ENCODE data around the gene PLPPR4.
A peak's percentile ranks its signal among the peaks of the same experiment; 100 is the strongest.
"Not testable (repeated sequence)": the region's sequence is repeated elsewhere in the genome, so short reads cannot be mapped to it uniquely, and the experiment has no call there.

The PLPPR4 gene, protein sequence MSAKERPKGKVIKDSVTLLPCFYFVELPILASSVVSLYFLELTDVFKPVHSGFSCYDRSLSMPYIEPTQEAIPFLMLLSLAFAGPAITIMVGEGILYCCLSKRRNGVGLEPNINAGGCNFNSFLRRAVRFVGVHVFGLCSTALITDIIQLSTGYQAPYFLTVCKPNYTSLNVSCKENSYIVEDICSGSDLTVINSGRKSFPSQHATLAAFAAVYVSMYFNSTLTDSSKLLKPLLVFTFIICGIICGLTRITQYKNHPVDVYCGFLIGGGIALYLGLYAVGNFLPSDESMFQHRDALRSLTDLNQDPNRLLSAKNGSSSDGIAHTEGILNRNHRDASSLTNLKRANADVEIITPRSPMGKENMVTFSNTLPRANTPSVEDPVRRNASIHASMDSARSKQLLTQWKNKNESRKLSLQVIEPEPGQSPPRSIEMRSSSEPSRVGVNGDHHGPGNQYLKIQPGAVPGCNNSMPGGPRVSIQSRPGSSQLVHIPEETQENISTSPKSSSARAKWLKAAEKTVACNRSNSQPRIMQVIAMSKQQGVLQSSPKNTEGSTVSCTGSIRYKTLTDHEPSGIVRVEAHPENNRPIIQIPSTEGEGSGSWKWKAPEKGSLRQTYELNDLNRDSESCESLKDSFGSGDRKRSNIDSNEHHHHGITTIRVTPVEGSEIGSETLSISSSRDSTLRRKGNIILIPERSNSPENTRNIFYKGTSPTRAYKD

DNA sequence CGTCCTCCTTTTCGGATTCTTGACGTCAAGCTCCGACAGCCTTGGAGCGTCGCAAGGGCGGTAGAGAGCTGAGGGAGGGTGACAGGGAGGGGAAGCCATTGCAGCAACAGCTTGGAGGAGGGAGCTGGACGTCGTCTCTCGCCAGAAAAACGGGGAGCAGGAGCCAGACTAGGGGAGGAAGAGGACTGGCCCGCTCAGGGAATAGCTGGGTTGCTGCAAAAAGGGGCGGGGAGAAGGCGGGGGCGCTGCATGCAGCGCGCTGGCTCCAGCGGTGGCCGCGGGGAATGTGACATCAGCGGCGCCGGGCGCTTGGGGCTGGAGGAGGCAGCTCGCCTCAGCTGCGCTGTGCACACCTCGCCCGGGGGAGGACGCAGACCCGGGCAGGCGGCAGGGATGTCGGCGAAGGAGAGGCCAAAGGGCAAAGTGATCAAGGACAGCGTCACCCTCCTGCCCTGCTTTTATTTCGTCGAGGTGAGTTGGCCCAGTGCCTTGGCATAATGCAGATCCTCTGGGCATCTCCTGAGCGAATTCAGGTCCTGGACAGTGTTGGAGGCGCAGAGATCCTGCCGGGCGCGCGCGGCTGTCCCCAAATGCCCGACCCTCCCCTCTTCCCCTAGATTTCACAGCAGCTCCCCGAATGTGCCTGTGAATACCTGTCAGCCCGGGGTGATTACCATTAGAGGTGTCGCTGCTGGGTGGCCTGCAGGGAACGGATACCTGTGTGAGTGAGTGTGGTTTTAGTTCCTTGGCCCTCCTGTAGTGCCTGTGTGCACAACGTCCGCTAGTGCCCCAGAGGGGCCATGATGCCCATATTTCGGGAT, at the start of gene PLPPR4:
Gene PLPPR4 (plus strand): TSS at position 292 of the 821 bp plus-strand sequence. CDS start 102 bp downstream, at position 394.
- DNase-seq (ENCODE audit: low spot score) = peak; percentile 81

DNA sequence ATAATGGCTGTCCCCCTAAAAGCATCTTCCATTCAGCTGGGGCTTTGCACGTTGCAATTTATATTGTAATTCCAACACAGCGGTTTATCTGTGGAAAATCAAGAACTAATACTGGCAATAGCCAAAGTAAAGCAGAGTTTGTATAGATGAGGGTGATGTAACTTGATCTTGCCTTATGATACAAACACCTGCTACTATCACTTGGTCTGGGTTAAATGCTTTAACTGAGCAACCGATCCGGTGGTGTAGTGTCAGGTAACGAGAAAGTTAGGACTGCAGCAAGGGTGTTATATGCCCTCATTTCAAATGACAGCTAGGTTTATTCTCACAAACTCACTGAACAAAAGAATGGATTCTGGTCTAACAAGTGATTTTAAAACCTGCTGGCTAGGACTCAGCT, 47.3 kb upstream of the PLPPR4 start:
- no peak for DNase-seq (ENCODE audit: low spot score)

DNA sequence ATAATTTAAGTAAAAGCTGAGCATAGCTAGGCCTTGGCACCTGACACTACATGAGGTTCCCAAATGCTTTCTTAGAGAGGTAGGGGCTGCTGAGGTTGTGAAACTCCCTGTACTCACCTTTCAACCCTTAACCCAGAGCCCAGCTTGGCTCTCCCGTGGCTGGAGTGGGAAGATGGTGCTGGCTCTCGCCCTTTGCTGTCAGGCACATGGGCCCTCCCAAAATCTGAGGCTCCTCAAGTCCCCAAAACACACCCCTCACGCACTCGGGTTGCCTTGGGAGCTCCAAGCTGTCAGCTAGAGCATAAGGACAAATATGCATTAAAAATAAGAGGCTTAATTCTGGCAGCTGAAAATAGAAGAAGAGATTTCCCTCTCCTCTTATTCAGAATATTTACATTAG, 46.7 kb upstream of the PLPPR4 start:
- DNase-seq (ENCODE audit: low spot score) = no peak

DNA sequence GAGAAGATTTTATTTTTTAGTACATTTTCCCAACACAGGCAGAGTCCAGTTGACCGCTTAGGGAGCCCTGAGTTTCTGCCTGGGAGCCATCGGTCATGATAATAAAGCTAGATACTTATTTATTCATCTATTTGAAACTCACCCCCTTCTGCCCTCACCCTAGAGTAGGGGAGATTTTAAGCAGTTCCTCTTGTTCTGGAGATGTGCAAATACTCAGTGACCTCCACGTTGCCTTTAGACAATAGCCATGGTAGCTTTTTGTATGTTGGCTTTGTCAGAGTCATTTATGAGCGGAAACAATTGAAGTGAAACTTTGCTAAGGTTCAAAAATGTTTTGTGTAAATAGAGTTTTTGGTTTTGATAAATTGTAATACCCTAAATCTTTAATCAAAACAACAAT, 45.7 kb upstream of the PLPPR4 start:
- no peak for DNase-seq (ENCODE audit: low spot score)

DNA sequence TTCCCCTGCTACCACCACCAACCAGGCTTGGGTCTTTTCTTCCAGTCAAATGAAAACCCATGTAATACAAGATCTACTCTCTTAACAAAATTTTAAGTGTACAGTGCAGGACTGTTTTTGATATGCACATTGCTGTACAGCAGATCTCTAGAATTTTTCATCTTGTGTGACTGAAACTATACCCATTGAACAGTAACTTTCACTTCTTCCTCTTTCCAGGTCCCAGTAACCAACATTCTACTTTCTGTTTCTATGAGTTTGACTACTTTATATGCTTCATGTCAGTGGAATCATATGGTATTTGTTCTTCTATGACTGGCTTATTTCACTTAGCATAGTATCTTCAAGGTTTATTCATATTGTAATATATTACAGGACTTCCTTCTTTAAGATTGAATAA, 45.3 kb upstream of the PLPPR4 start:
- DNase-seq (ENCODE audit: low spot score) = no peak

DNA sequence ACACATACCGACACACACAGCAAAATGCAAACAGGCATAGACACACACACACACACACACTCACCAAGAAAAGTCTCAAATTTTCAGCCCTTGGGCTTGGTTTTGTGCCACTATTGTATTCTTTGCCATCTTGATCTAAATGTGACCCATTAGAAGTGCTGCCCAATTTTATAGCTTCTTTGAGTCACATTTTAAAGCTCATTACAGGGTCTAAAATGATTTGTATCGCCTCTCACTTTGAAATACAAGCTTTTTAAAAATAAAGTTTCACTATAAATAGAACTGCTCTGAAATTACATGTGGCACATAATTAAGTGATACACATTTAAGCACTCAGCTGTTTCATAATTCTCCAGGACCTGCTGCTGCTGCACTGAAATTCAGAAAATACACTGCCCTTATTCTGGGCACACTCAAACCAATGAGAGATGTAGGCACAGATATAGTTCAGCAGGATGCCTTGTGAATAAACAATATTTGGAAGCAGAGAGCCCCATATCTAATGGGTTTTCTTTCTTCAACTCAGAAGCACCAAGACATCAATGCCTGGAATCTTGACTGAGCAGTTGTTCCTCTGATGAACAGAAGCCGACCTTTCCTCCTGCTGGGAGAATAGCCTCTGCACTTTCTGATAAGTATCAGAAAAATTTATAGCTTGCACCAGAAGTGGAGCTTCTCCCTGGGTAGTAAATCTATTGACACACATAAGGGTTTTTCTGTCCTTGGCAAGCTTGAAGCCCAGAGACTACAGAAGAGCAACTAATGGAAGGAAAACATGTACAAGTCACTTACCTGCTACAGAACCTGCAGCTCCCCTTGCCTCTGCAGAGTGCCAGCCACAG, 37.0 kb upstream of the PLPPR4 start:
- no peak for DNase-seq (ENCODE audit: low spot score)

DNA sequence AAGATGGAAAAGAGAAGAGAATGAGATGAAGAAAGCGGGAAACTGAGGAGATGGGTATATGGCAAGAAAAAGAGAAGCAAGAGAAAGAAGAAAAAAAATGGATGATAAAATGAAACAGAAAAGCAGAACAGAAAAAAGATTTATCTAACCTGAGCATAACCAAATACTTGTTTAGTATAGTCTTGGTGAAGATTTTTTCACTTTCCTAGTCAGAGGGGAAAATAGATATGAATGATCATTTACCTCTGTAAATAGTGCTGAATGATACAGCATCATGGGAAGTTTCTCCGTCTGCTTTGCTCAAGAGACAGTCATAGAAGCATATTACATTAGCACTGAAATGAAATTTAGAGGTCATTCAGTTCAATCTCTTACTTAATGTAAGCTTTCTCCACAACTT, 36.1 kb upstream of the PLPPR4 start:
- DNase-seq (ENCODE audit: low spot score) = no peak

DNA sequence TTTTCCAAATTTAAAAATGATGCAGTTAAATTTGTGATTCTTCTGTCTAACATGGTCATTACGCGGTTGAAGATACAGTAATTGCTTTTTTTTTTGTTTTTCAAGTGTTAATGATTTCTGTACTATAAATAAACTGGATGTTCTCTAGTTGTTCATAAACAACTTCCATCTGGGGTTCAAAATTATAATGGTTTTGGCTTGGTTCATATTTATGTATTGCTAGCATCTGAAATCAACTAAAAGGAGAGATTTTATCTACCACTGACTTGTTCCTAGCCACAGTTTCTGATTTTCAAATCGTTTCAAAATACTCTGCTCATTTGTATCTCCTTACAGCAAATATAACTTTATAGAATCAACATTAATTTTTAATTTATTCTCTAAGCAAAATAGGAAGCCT, 35.2 kb upstream of the PLPPR4 start:
- no peak for DNase-seq (ENCODE audit: low spot score)

DNA sequence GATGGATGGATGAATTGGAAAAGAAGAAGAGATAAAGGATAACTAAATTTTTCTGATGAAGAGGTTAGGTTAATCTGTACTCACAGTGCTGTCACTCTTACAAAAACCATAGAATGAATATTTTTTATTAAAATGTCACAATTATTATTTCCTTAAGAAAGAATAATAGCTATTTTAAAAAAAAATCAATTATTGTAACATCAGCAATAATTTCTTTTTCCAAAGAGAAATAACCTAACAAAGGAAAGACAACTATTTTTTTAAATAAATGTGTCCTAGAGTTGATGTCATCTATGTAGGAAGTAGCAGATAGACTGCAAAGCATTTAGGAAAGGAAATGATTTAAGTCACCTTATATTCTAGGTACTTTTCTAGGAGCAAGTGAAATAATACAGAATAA, 33.6 kb upstream of the PLPPR4 start:
- DNase-seq (ENCODE audit: low spot score) = no peak

DNA sequence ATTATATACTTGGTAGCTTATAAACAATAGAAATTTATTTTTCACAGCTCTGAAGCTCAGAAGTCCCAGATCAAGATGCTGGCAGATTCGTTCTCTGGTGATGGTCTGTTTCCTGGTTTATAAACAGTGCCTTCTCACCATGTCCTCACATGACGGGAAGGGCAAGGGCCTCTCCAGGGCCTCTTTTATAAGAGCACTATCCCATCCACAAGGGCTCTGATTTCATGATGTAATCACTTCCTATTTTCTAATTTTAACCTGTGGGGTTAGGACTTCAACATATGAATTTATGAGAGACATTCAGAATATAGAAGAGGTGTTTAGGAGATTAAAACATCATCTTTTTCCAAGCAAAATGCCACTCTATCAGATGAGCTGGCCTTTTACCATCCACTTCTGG, 32.1 kb upstream of the PLPPR4 start:
- DNase-seq (ENCODE audit: low spot score) = no peak

DNA sequence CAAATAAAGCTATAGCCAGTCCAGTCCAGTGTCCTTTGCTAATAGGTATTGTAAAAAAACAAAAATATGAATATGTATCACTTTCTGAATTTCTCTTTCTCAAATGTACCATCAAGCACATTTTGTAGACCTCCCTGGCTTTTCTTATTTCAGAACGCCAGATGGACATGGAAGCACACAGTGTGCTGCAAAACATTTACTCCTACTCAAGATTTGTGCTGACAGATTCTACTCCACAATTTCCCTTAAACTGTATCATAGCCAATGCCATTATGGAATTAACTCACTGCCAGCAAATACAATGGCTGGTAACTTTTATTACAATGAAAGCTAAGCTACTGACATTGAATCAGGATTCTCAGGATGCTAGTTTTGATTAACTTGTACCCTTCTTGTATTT, 30.8 kb upstream of the PLPPR4 start:
- DNase-seq (ENCODE audit: low spot score) = no peak

DNA sequence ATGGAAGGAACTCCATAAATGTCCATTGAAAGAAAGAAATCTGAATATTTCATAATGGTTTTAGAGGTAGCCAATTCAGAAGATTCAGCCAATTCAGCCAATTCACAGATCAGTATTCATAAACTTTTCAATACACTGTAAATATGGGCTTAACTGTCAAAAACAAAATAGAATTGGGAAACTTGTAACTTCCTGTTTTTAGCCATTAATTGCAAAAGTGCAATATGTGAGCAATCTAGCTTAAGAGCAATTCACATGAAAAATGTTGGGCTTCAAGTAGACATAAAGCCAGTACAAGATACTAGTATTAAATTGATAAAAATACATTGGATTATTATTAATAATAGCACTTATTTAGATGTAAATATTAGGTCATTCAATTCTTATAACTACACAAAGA, 27.5 kb upstream of the PLPPR4 start:
- DNase-seq (ENCODE audit: low spot score) = no peak

DNA sequence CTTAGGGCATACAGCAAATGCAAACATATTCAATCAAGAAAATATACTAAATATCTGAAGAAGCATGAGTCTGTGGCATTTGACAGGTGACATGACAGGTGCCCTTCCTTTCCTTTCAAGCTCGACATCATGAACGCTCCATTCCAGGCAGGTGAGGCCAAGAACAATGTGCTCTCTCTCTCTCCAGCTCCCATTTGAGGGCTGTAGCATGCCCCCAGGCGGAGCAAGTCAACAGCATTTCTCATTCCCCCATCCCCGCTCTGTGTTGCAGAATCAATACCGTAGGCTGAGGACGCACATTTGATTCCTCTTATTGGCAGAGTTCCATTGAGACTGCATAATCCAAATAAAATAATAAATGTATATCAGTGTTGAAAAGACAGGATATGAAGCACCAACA, 24.6 kb upstream of the PLPPR4 start:
- no peak for DNase-seq (ENCODE audit: low spot score)

DNA sequence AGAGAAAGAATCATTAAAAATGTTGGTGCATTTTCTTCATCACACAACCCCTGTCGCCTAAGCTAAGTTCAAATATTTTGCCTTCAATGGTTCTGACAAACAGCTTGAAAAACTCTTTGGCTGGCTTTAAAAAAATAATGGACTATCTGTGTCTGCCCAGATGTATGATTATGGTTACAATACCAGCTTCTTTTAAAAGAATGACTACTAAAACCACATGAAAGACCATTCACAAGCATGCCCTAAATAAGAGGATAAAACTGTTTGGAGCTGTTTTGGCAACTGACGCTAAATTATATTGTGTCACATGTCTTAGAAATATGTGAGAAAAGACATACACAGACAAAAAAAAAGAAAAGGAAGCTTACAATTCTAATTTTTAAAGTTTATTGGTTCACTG, 23.7 kb upstream of the PLPPR4 start:
- no peak for DNase-seq (ENCODE audit: low spot score)

DNA sequence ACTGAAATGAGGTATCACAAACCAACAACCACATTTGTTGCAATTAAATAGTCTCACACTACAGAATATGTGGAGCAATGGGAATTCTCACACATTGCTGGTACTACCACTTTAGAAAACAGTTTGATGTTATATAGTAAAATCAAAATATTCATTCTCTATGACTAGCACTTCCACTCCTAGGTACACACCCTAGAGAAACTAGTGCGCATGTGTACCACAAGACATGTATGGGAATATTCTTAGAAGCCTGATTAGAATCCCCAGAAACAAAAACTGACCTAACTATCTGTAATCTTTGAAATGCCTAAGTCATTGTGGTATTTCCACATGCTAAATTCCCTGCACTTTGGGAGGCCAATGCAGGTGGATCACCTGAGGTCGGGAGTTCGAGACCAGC, 18.1 kb upstream of the PLPPR4 start:
- no peak for DNase-seq (ENCODE audit: low spot score)

DNA sequence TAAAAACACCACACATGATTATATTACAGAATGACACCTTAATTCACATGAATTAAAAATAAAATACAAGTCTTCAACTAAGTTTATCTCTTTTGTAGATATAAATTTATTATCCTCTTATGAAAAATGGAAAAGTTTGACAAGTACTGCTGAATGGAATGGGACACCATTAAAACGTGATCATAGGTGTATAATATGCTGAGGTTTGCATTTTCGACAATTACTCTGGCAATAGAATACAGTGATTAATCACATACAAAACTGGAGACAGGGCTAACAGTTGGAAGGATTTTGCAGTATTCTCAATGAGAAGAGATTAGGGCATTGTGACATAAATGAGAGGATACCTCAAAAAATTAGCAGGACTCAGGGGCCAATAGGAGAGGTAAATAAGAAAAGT, 17.1 kb upstream of the PLPPR4 start:
- DNase-seq (ENCODE audit: low spot score) = no peak

DNA sequence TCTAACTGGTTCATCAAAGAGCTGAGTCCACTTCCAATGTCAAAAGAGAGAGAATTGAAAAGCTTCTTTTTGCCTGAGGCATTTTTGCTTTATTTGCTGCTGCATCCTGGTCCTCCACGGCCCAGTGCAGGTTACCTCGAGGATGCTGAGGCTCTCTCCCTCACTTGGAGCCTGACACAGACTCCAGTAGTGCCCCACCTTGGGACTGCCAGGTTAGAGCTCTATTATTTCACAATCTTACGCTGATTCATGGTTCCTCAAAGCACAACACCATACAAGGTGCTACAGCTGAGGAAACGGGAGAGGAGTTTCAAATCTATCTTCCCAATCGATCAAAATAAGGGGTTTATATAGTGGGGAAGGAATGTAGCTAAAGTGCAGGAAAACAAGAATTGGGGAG, 13.6 kb upstream of the PLPPR4 start:
- no peak for DNase-seq (ENCODE audit: low spot score)

DNA sequence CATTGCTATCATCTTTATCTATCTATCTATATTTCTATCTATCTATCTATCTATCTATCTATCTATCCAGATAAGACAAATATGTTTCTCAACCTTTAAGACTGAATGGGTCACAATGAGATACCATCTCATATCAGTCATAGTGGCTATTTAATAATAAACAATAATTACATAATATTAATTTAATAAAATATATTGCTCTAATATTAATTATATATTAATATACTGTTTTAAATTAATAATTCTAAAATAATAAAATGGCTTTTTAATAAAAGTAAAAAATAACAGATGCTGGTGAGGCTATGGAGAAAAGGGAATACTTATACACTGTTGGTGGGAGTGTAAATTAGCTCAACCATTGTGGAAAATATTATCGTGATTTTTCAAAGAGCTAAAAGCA, 13.0 kb upstream of the PLPPR4 start:
- no peak for DNase-seq (ENCODE audit: low spot score)

DNA sequence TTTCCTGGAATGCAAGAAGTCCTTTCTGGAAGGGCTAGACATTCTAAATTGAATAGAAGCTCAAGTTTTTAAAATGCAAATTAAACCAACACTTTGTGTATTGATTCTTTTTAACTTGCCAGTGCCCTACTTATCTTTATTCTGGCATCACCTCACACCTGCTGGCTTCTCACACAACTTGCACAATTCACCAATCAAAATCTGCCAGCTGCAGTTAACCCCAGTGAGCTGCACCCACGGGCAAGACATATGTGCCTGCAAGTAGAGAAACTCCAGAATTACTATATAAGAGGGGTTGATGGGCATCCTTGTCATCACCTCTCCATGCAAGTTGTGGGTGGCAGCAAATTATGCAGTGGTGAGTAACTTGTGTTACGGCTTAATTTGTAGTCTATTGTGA, 11.7 kb upstream of the PLPPR4 start:
- no peak for DNase-seq (ENCODE audit: low spot score)

DNA sequence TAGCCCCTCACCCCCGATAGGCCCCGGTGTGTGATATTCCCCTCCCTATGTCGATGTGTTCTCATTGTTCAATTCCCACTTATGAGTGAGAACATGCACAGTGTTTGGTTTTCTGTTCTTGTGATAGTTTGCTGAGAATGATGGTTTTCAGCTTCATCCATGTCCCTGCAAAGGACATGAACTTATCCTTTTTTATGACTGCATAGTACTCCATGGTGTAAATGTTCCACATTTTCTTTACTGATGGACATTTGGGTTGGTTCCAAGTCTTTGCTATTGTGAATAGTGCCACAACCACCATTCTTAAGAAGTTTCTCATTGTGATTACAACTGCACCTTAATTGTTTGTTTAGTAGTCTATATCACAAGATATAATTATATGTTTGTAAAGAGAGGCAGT, 3.9 kb upstream of the PLPPR4 start:
- not testable (repeated sequence) for DNase-seq (ENCODE audit: low spot score)

DNA sequence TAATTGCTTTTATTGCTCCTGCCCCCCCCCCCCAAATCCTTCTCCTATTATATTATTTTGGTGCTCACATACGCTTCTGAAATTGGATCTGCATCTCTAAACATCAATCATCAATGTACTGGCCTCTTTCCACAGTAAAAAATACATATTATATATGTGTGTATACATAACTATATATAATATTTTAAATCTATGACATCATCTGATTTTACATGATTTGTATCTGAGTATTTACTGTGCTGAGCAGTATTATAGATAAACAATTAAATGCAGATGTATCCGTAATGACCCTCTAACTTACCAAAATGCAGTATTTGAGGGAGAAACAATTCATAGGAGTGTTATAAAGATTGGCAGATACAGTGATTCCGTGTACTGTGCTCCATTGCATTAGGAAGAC, 832 bp downstream of the PLPPR4 start:
- no peak for DNase-seq (ENCODE audit: low spot score)

DNA sequence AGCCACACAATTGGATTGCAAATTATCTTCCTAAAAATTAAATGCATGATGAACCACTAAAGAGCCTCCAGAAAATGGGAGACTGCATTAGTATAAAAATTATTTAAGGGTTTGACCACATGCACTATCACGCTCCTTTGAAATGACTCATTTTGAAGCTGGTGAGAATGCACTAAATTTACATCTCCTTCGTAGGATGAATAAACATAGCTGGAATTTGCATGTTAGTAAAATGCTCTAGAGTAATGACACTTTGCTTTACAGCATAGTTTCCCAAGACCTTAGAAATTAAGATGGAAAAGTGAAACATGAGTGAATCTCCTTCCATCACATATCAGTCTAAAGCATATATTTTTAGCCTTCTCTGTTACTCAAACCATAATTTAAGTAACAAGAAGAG, 2.4 kb downstream of the PLPPR4 start:
- DNase-seq (ENCODE audit: low spot score) = peak; percentile 72

All from GM03348 (cell line).